GM12875 (cell line): ENCODE results near the gene SAFB.

ENCODE experiments used
- H3K4me3 ChIP-seq: one replicate; pipeline ENCODE4 v1.5.1; 2011; ENCODE audit warnings: low read depth, low read length, control low read depth
- CTCF ChIP-seq: IDR thresholded peaks from 2 replicates; pipeline ENCODE4 v1.5.1; 2011; ENCODE audit warnings: low read depth, mild to moderate bottlenecking, control low read depth, inconsistent platforms, low read length, moderate library complexity, borderline replicate concordance; ENCODE audit not compliant: insufficient read depth

Gene SAFB

DNA sequence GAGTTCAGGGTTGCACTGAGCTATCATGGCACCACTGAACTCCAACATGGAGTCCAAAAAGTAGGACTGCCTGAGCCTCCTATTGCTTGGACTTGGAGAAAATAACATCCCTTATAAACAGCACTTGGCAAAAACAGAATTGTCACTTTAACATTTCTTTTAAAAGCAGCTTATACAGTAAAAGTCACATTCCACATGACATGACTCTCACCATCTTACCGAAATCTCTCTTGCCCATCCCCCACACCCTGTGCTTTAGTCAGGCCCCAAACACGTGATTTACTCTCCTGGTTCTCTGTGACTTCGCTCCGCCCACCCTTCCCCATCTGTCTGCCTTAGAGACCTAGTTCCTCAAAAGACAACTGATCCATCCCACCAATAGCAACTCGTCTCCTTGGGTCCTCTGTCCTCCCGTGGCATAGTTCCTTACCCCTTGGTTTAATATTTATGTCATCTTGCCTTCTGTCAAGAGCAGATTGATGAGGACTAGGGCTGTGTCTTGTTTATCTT lies 4.6 kb downstream of the SAFB start:
- no peak for TF ChIP-seq CTCF
- H3K4me3 ChIP-seq = no peak overlapping the region

GRCh38 chr19:5628461-5628860 lies 5.6 kb downstream of the SAFB start:
- H3K4me3 ChIP-seq = no peak overlapping the region
- TF ChIP-seq CTCF = no peak

- H3K4me3 ChIP-seq = no peak overlapping the region
These were observed 6.1 kb downstream of the SAFB start for GRCh38 chr19:5628919-5629481.

GRCh38 chr19:5631567-5632240 lies 8.8 kb downstream of the SAFB start:
- TF ChIP-seq CTCF = no peak
- H3K4me3 ChIP-seq = no peak overlapping the region

More at GRCh38 chr19:5628919-5629481, 6.1 kb downstream of the SAFB start:
- no peak for TF ChIP-seq CTCF

- no peak for TF ChIP-seq CTCF
- H3K4me3 ChIP-seq = no peak overlapping the region
These were observed 9.3 kb downstream of the SAFB start for GRCh38 chr19:5632241-5632612.

- H3K4me3 ChIP-seq = no peak overlapping the region
- no peak for TF ChIP-seq CTCF
These were observed 9.8 kb downstream of the SAFB start for GRCh38 chr19:5632657-5633056.

GRCh38 chr19:5635427-5635826 lies 12.5 kb downstream of the SAFB start:
- no peak for TF ChIP-seq CTCF
- H3K4me3 ChIP-seq = no peak overlapping the region
